GM12865 (cell line): ENCODE results near the gene COL9A1.

Experiments used
- DNase-seq: peaks from one replicate; pipeline ENCODE4 v3.0.0; 2010; ENCODE audit warnings: low read depth
- H3K4me3 ChIP-seq: 2 replicates; pipeline ENCODE4 v1.5.1; 2011; ENCODE audit warnings: mild to moderate bottlenecking, low read depth, low read length, control low read depth
- TF ChIP-seq, protein P1 (sequence below): IDR thresholded peaks from 2 replicates; pipeline ENCODE4 v1.5.1; 2011; ENCODE audit warnings: low read length, control low read depth, low read depth, inconsistent platforms; ENCODE audit not compliant: insufficient read depth; ENCODE audit errors: missing control alignments

The COL9A1 gene

GRCh38 chr6:70208235-70208790, 94.6 kb downstream of the COL9A1 start:
- no peak overlapping the region for H3K4me3 ChIP-seq
- no peak for DNase-seq
- TF ChIP-seq, protein P1, sequence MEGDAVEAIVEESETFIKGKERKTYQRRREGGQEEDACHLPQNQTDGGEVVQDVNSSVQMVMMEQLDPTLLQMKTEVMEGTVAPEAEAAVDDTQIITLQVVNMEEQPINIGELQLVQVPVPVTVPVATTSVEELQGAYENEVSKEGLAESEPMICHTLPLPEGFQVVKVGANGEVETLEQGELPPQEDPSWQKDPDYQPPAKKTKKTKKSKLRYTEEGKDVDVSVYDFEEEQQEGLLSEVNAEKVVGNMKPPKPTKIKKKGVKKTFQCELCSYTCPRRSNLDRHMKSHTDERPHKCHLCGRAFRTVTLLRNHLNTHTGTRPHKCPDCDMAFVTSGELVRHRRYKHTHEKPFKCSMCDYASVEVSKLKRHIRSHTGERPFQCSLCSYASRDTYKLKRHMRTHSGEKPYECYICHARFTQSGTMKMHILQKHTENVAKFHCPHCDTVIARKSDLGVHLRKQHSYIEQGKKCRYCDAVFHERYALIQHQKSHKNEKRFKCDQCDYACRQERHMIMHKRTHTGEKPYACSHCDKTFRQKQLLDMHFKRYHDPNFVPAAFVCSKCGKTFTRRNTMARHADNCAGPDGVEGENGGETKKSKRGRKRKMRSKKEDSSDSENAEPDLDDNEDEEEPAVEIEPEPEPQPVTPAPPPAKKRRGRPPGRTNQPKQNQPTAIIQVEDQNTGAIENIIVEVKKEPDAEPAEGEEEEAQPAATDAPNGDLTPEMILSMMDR: no peak

DNA sequence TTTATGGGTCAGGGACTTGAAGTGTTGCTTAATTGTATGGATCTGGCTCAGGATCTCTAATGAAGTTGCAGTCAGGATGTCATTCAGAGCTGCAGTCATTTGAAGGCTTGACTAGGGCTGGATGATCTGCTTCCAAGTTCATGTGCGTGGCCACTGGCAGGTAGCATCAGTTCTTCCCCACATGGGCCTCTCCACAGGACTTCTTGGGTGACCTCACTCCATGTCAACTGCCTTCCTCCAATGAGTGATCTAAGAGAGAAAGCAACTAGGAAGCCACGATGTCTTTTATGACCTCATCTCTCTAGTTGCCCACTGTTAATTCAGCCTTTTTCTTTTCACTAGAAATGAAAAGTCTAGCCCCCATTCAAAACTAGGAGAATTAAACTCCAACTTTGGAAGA, 104.1 kb downstream of the COL9A1 start:
- no peak overlapping the region for H3K4me3 ChIP-seq
- TF ChIP-seq, protein P1: no peak
- no peak for DNase-seq

GRCh38 chr6:70196531-70196930, 106.4 kb downstream of the COL9A1 start:
- no peak for DNase-seq
- H3K4me3 ChIP-seq: no peak overlapping the region
- TF ChIP-seq, protein P1: no peak

DNA sequence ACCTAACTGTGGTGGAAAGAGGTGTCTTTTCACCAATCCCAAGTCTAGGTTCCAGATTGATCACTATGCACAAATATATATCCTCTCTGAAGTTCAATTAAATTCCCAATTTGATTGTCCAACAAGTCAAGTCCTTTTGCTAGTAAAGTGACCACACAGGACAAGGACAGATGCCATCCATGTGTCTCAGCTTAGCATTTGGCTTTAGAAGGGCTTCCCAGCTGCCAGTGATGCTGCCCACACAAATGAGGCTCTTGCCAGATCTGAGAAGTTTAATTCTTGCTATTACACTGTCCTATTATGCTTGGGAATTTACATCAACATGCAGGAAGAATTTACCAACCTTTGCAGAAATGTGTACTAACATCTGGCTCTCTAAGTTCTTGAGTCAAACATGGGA, 108.5 kb downstream of the COL9A1 start:
- no peak for DNase-seq
- H3K4me3 ChIP-seq: no peak overlapping the region
- TF ChIP-seq, protein P1: no peak

- TF ChIP-seq, protein P1: no peak
- H3K4me3 ChIP-seq: no peak overlapping the region
- DNase-seq: no peak
Observed at GRCh38 chr6:70188202-70188601, 114.7 kb downstream of the COL9A1 start.

DNA sequence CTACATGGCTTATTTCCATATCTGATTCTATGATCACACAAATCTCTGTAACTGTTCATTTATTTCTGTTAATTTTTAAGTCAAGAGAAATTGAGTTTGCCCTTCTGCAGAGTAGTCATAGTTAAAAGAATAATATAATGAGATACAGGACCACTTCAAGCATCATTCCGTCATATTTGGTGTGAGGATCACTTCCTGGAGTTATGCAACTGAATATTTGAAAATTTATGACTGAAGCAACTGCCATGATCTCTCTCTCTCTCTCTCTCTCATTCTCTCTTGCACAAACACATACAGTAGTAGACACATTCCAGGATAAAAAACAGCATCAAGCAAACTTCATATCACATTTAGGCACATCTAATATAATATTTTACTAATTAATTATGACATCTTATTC, 116.4 kb downstream of the COL9A1 start:
- no peak for DNase-seq
- TF ChIP-seq, protein P1: no peak
- no peak overlapping the region for H3K4me3 ChIP-seq

GRCh38 chr6:70184723-70185122, 118.2 kb downstream of the COL9A1 start:
- DNase-seq: no peak
- no peak overlapping the region for H3K4me3 ChIP-seq
- TF ChIP-seq, protein P1: no peak
